Testis (tissue), 3 donors: ENCODE measurements around the gene HTR1A. TPM values are rescaled to one million over a fixed set of nuclear protein-coding genes. Genes with fewer than 3 reads are reported as not detected.

Experiments used
- DNase-seq: peaks from one replicate; pipeline ENCODE4 v3.0.0-alpha.2; 2019
- H3K27ac ChIP-seq, 2 donors: fragments of 200-600 bp; sonication (generic); one replicate each; pipeline ENCODE4 v1.5.1; 2019
- H3K27me3 ChIP-seq: fragments of 200-600 bp; sonication (generic); one replicate; pipeline ENCODE4 v1.5.1; 2019
- H3K36me3 ChIP-seq: fragments of 200-600 bp; sonication (generic); one replicate; pipeline ENCODE4 v1.5.1; 2017; ENCODE audit warnings: low read depth; ENCODE audit errors: missing control alignments
- H3K4me1 ChIP-seq: fragments of 200-600 bp; sonication (generic); one replicate; pipeline ENCODE4 v1.5.1; 2019
- H3K4me3 ChIP-seq, 2 donors: fragments of 200-600 bp; sonication (generic); one replicate each; pipeline ENCODE4 v1.5.1; 2017 to 2019
- H3K9me3 ChIP-seq: fragments of 200-600 bp; sonication (generic); one replicate; pipeline ENCODE4 v1.5.1; 2017
- POLR2A ChIP-seq: fragments of 450-650 bp; IDR thresholded peaks from one replicate; pipeline ENCODE4 v1.6.1; 2017; ENCODE audit warnings: antibody characterized with exemption, mild to moderate bottlenecking, moderate library complexity
- WGBS, 2 donors: methylation state at CpG; one replicate each; pipeline ENCODE4 v1.1.5; 2018; 5-methylcytosine and 5-hydroxymethylcytosine counted together
- intact Hi-C: fragments of 100-400 bp; cut with DNase I; formaldehyde crosslinking; loops from one replicate; pipeline ENCODE4 v1.15.1; 2023; ENCODE audit warnings: low total_unique reads
- polyA plus RNA-seq: library from polyadenylated mRNA; stranded (reverse); fragments of 350-450 nt; fragmentation: Illumina TruSeq; extraction: RNeasy Lipid Tissue Mini Kit (QIAGEN cat#74804); gene quantifications from one replicate; pipeline ENCODE4 v1.2.3, GENCODE V29; 2014; ENCODE audit warnings: low read depth, low replicate concordance; ENCODE audit not compliant: insufficient read depth
- total RNA-seq, 2 donors: library from RNA; depleted of rRNA; stranded (reverse); fragments of >200 nt; gene quantifications; one replicate each; pipeline ENCODE4 v1.2.3, GENCODE V29; 2016
- TF ChIP-seq, protein P1 (sequence below), 3 experiments: fragments of 450-650 bp in 2 of 3; fragments of 200-600 bp in 1 of 3; sonication (generic) in 1 of 3; IDR thresholded peaks; one replicate each; pipeline ENCODE4 v1.5.1; 2016 to 2019; ENCODE audit warnings: antibody characterized with exemption in 3 of 3, mild to moderate bottlenecking in 2 of 3, moderate library complexity in 1 of 3

HTR1A gene
- total and polyA plus RNA-seq, 3 donors from 2014 or later = 0.24 to 0.68 TPM; not detected in 1

DNA sequence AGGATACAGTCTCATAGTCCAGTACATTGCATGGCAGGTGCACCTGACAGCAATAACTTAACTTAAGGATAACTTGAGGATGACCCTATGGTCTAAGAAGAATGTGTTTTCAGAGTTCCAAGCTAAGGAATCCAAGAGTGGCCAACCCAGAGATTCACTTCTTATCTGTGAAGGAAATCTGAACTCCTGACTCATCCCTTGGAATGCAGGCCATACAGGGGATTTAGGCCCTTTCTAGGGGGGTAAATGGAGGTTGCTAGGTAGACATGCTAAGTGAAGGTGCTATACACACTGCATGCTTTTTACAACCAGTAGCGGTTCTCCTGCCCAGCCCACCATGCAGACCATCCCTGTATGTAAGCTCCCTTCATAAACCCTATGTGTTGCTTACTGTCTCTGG, 50.4 kb downstream of the HTR1A start:
- no peak for DNase-seq
- H3K9me3 ChIP-seq = no peaks in the 10 kb centered on the region
- H3K4me3 ChIP-seq = no peak overlapping the region
- TF ChIP-seq, protein P1, sequence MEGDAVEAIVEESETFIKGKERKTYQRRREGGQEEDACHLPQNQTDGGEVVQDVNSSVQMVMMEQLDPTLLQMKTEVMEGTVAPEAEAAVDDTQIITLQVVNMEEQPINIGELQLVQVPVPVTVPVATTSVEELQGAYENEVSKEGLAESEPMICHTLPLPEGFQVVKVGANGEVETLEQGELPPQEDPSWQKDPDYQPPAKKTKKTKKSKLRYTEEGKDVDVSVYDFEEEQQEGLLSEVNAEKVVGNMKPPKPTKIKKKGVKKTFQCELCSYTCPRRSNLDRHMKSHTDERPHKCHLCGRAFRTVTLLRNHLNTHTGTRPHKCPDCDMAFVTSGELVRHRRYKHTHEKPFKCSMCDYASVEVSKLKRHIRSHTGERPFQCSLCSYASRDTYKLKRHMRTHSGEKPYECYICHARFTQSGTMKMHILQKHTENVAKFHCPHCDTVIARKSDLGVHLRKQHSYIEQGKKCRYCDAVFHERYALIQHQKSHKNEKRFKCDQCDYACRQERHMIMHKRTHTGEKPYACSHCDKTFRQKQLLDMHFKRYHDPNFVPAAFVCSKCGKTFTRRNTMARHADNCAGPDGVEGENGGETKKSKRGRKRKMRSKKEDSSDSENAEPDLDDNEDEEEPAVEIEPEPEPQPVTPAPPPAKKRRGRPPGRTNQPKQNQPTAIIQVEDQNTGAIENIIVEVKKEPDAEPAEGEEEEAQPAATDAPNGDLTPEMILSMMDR (IDR thresholded peaks at IDR 0.05) = no peak
- no peak for TF ChIP-seq POLR2A
- H3K4me1 ChIP-seq = no peaks in the 10 kb centered on the region
- intact Hi-C loops = no loop called here
- no peaks in the 10 kb centered on the region for H3K36me3 ChIP-seq
- WGBS, 2 donors = 73 to 100% methylated on average over 1 of the region's 1 CpG
- no peak overlapping the region for H3K27ac ChIP-seq
- H3K27me3 ChIP-seq = no peaks in the 10 kb centered on the region

Other genes with a start within 250 kb of the HTR1A start
- 10 to 100 TPM; 23.1 to 25.6 TPM for gene RNF180, start 203.4 kb upstream of the HTR1A start, total RNA-seq
- 4.5 TPM for gene RNF180, start 203.4 kb upstream of the HTR1A start, polyA plus RNA-seq